NCI-H2107 treated with DMSO at 0.1 percent for 48 hours (cell line): ENCODE results near the gene CACNA1C.
A peak's percentile ranks its signal among the peaks of the same experiment; 100 is the strongest.
"Not testable (repeated sequence)": the region's sequence is repeated elsewhere in the genome, so short reads cannot be mapped to it uniquely, and the experiment has no call there.

Experiments used
- DNase-seq: peaks from one replicate; lab custom pipeline; 2025; ENCODE audit not compliant: unreplicated experiment; lab: John Stamatoyannopoulos, UW

Gene CACNA1C

GRCh38 chr12:2677142-2677880 lies 624.5 kb downstream of the CACNA1C start:
- DNase-seq = no peak

GRCh38 chr12:2678426-2678825 lies 625.6 kb downstream of the CACNA1C start:
- no peak for DNase-seq

- no peak for DNase-seq
These were observed 626.5 kb downstream of the CACNA1C start for GRCh38 chr12:2679068-2679815.

GRCh38 chr12:2679816-2680675 lies 627.3 kb downstream of the CACNA1C start:
- DNase-seq = no peak

- DNase-seq = no peak
These were observed 627.9 kb downstream of the CACNA1C start for GRCh38 chr12:2680676-2681039.

- no peak for DNase-seq
These were observed 628.8 kb downstream of the CACNA1C start for GRCh38 chr12:2681450-2682205.

- peak; percentile 16 for DNase-seq
These were observed 629.8 kb downstream of the CACNA1C start for GRCh38 chr12:2682296-2683251.

GRCh38 chr12:2683283-2684025 lies 630.7 kb downstream of the CACNA1C start:
- no peak for DNase-seq

- DNase-seq = not testable (repeated sequence)
These were observed 631.2 kb downstream of the CACNA1C start for GRCh38 chr12:2684026-2684325.

- not testable (repeated sequence) for DNase-seq
These were observed 633.0 kb downstream of the CACNA1C start for GRCh38 chr12:2685620-2686279.

- no peak for DNase-seq
These were observed 633.5 kb downstream of the CACNA1C start for GRCh38 chr12:2686280-2686646.

GRCh38 chr12:2687058-2687457 lies 634.3 kb downstream of the CACNA1C start:
- DNase-seq = no peak

- DNase-seq = no peak
These were observed 634.9 kb downstream of the CACNA1C start for GRCh38 chr12:2687726-2688125.

- no peak for DNase-seq
These were observed 635.7 kb downstream of the CACNA1C start for GRCh38 chr12:2688381-2688931.

GRCh38 chr12:2689393-2689792 lies 636.6 kb downstream of the CACNA1C start:
- no peak for DNase-seq

- DNase-seq = no peak
These were observed 637.1 kb downstream of the CACNA1C start for GRCh38 chr12:2689879-2690278.

- DNase-seq = no peak
These were observed 637.7 kb downstream of the CACNA1C start for GRCh38 chr12:2690348-2691005.

- peak; percentile 17 for DNase-seq
These were observed 638.2 kb downstream of the CACNA1C start for GRCh38 chr12:2691006-2691344.
